H1 (cell line): ENCODE data around the gene CTNNBL1. TPM values are rescaled to one million over a fixed set of nuclear protein-coding genes. Genes with fewer than 3 reads are reported as not detected.

Experiments used
- CBX8 ChIP-seq: fragments of 300-800, 300-1000 bp; sonication (generic); IDR thresholded peaks from 2 replicates; pipeline ENCODE4 v1.7.1; 2016; ENCODE audit warnings: low read depth, low read length, borderline replicate concordance
- CHD7 ChIP-seq: fragments of 300-600 bp; sonication (generic); IDR thresholded peaks from 2 replicates; pipeline ENCODE4 v1.7.1; 2012; ENCODE audit warnings: low read length, moderate library complexity, mild to moderate bottlenecking, inconsistent platforms; ENCODE audit not compliant: insufficient replicate concordance
- JUN ChIP-seq: IDR thresholded peaks from 2 replicates; pipeline ENCODE4 v1.6.1; 2011; ENCODE audit warnings: low read depth, mild to moderate bottlenecking, improper control_type of control experiment, low read length
- KDM1A ChIP-seq: fragments of 200-600, 300-600 bp; sonication (generic); IDR thresholded peaks from 2 replicates; pipeline ENCODE4 v1.7.1; 2016; ENCODE audit warnings: mild to moderate bottlenecking, low read length, borderline replicate concordance
- KDM4A ChIP-seq: IDR thresholded peaks from one replicate; pipeline ENCODE4 v1.7.1; 2012; ENCODE audit warnings: low read depth, mild to moderate bottlenecking, moderate library complexity, low read length, inconsistent platforms; ENCODE audit not compliant: severe bottlenecking
- POLR2AphosphoS5 ChIP-seq: IDR thresholded peaks from 2 replicates; pipeline ENCODE4 v1.6.1; 2011; ENCODE audit warnings: low read depth, low read length
- SAP30 ChIP-seq: fragments of 300-600 bp; sonication (generic); IDR thresholded peaks from 2 replicates; pipeline ENCODE4 v1.7.1; 2012; ENCODE audit warnings: low read length, moderate library complexity, mild to moderate bottlenecking, inconsistent platforms; ENCODE audit not compliant: insufficient read depth, insufficient replicate concordance
- polyA plus RNA-seq, 7 experiments: library from polyadenylated mRNA; depleted of rRNA in 3 of 7; stranded (reverse) in 5 of 7; unstranded in 2 of 7; fragments of >200 nt in 5 of 7; fragments of 200-250 nt in 2 of 7; gene quantifications; 1 replicate in 5 of 7; 2 replicates in 1 of 7; 4 replicates in 1 of 7; pipeline versions ENCODE4 v1.2.1 to v1.2.3, GENCODE V29; 2011 to 2013; ENCODE audit warnings: missing spikeins in 2 of 7, mixed read lengths in 2 of 7
- total RNA-seq: library from RNA; stranded (reverse); fragmentation: NEBNext Ultra II Directional; extraction: Animal tissue kit (Norgen Biotek cat#: 25700); gene quantifications from 2 replicates; pipeline ENCODE4 v1.2.1, GENCODE V29; 2021

The CTNNBL1 gene
- total and polyA plus RNA-seq, 2 of the 8 experiments (the other 6 are each of a cell fraction or from before 2014, with no cell fraction given): 19.6 to 81.6 TPM

GRCh38 chr20:37797669-37798175 is 103.9 kb downstream of the CTNNBL1 start (continued):
- no peak for TF ChIP-seq KDM4A
- TF ChIP-seq JUN: no peak
- no peak for TF ChIP-seq CHD7
- no peak for TF ChIP-seq SAP30
- TF ChIP-seq CBX8: no peak
- no peak for TF ChIP-seq KDM1A
- TF ChIP-seq POLR2AphosphoS5: no peak
